Lung (tissue), 12 donors: ENCODE results near the gene SCARB1. TPM values are rescaled to one million over a fixed set of nuclear protein-coding genes. Genes with fewer than 3 reads are reported as not detected.
"Not testable (repeated sequence)": the region's sequence is repeated elsewhere in the genome, so short reads cannot be mapped to it uniquely, and the experiment has no call there.

Experiments used
- ATAC-seq: fragments of 200-7000 bp; cut with Tn5 transposase; one replicate; pipeline ENCODE4 v1.9.1; 2020; ENCODE audit warnings: moderate number of reproducible peaks; ENCODE audit not compliant: insufficient read depth, low FRiP score
- DNase-seq, 3 donors: peaks; one replicate each; pipeline ENCODE4 v3.0.0-alpha.2; 2013 to 2017
- H3K27ac ChIP-seq, 2 donors: one replicate each; pipeline ENCODE4 v1.5.1; 2013; ENCODE audit warnings: mild to moderate bottlenecking in 2 of 2, moderate library complexity in 2 of 2, control low read depth in 1 of 2, inconsistent platforms in 1 of 2, low read depth in 1 of 2, low read length in 1 of 2
- H3K27me3 ChIP-seq, 3 donors: one replicate each; pipeline ENCODE4 v1.5.1; 2013; ENCODE audit warnings: low read length in 2 of 3; ENCODE audit not compliant: control insufficient read depth in 3 of 3, insufficient read depth in 3 of 3
- H3K36me3 ChIP-seq, 4 donors: one replicate each; pipeline ENCODE4 v1.5.1; 2013; ENCODE audit warnings: low read length in 4 of 4, mild to moderate bottlenecking in 1 of 4, moderate library complexity in 1 of 4; ENCODE audit not compliant: control insufficient read depth in 4 of 4, insufficient read depth in 4 of 4
- H3K4me1 ChIP-seq, 5 donors: one replicate each; pipeline ENCODE4 v1.5.1; 2013; ENCODE audit warnings: low read length in 5 of 5, mild to moderate bottlenecking in 2 of 5, moderate library complexity in 1 of 5; ENCODE audit not compliant: control insufficient read depth in 5 of 5, insufficient read depth in 5 of 5
- H3K4me3 ChIP-seq: one replicate; pipeline ENCODE4 v1.5.1; 2013; ENCODE audit warnings: mild to moderate bottlenecking, control low read depth, moderate library complexity
- H3K9ac ChIP-seq, 2 donors: one replicate each; pipeline ENCODE4 v1.5.1; 2013; ENCODE audit warnings: low read length in 2 of 2, control low read depth in 1 of 2; ENCODE audit not compliant: insufficient read depth in 1 of 2
- H3K9me3 ChIP-seq, 4 donors: one replicate each; pipeline ENCODE4 v1.5.1; 2013; ENCODE audit warnings: low read length in 3 of 4, mild to moderate bottlenecking in 1 of 4, moderate library complexity in 1 of 4; ENCODE audit not compliant: control insufficient read depth in 4 of 4, insufficient read depth in 3 of 4
- CTCF ChIP-seq: IDR thresholded peaks from 2 replicates; pipeline ENCODE4 v1.5.1; 2012; ENCODE audit warnings: mild to moderate bottlenecking; ENCODE audit errors: control extremely low read depth, extremely low read depth
- WGBS, 2 donors: extraction: QIAGEN DNeasy Blood & Tissue Kit; methylation state at CpG; one replicate each; pipeline ENCODE4 v1.1.7; 2013; 5-methylcytosine and 5-hydroxymethylcytosine counted together
- polyA plus RNA-seq, 2 donors: library from polyadenylated mRNA; stranded (reverse); fragments of 200-250 nt; gene quantifications; one replicate each; pipeline ENCODE4 v1.2.1, GENCODE V29; 2013
- total RNA-seq, 2 donors: library from RNA; depleted of rRNA in 1 of 2; stranded (reverse); fragments of >200 nt in 1 of 2; gene quantifications; one replicate each; pipeline ENCODE4 v1.2.1, GENCODE V29; 2014 to 2021
- donor health status: control.
- donor health status: control.
- donor health status: Bipolar disorder and iron deficiency.
- donor health status: healthy.
- donor health status: DM: yes; HTN: yes; CAD: no.

SCARB1 gene
- total and polyA plus RNA-seq, 4 donors, result 11.9 to 31.3 (median 28.8) TPM

GRCh38 chr12:124893792-124894516 lies 30.3 kb upstream of the SCARB1 start:
- Histone ChIP-seq H3K36me3 (no peaks in the 10 kb centered on the region), H3K27me3 (no peaks in the 10 kb centered on the region), H3K4me3 (no peak overlapping the region), H3K9ac (no peak overlapping the region), H3K9me3 (peaks cover 0 to 2% (median 0%) of the 10 kb centered on the region in 4 donors), H3K27ac (no peak overlapping the region), H3K4me1 (peaks cover 0 to 6% (median 2%) of the 10 kb centered on the region in 5 donors)
- ATAC-seq, result no peak
- TF ChIP-seq CTCF, result no peak
- WGBS, 2 donors, result 93 to 95% methylated on average over 9 of the region's 9 CpGs
- DNase-seq, result no peak

GRCh38 chr12:124888260-124888659 lies 24.6 kb upstream of the SCARB1 start:
- no peak for TF ChIP-seq CTCF
- DNase-seq (peak in 1 of 3 donors; percentile 60), ATAC-seq (no peak)
- no peak overlapping the region for H3K27ac ChIP-seq
- H3K36me3 ChIP-seq, result no peaks in the 10 kb centered on the region
- H3K9me3 ChIP-seq, result peaks cover 0 to 2% (median 0%) of the 10 kb centered on the region in 4 donors
- H3K4me3 ChIP-seq, result no peak overlapping the region
- 81 to 86% methylated on average over 2 of the region's 2 CpGs for WGBS, 2 donors
- peaks cover 0 to 4% (median 0%) of the 10 kb centered on the region in 5 donors for H3K4me1 ChIP-seq
- H3K9ac ChIP-seq, result no peak overlapping the region
- H3K27me3 ChIP-seq, result no peaks in the 10 kb centered on the region

GRCh38 chr12:124887766-124888165 lies 24.1 kb upstream of the SCARB1 start:
- not testable (repeated sequence) for H3K4me1 ChIP-seq, H3K27me3 ChIP-seq, DNase-seq, H3K36me3 ChIP-seq, H3K9ac ChIP-seq, H3K4me3 ChIP-seq, ATAC-seq, H3K9me3 ChIP-seq, H3K27ac ChIP-seq
- WGBS, 2 donors, result 97 to 98% methylated on average over 9 of the region's 9 CpGs

GRCh38 chr12:124884587-124885438 lies 21.1 kb upstream of the SCARB1 start:
- ATAC-seq (no peak), DNase-seq (peak in 2 of 3 donors; percentile 48 to 68)
- H3K9me3 ChIP-seq, result peaks cover 0 to under 1% (median 0%) of the 10 kb centered on the region in 4 donors
- no peak overlapping the region for H3K4me3 ChIP-seq
- no peak for TF ChIP-seq CTCF
- H3K27ac ChIP-seq, result no peak overlapping the region
- WGBS, 2 donors, result 55 to 59% methylated on average over 15 of the region's 15 CpGs
- H3K9ac ChIP-seq, result no peak overlapping the region
- H3K27me3 ChIP-seq, result no peaks in the 10 kb centered on the region
- H3K36me3 ChIP-seq, result no peaks in the 10 kb centered on the region
- H3K4me1 ChIP-seq, result peaks cover 0 to 8% (median 2%) of the 10 kb centered on the region in 5 donors
